Naive thymus-derived CD8-positive, alpha-beta T cell (primary cell): ENCODE measurements around the gene APOC3. TPM values are rescaled to one million over a fixed set of nuclear protein-coding genes. Genes with fewer than 3 reads are reported as not detected.
A peak's percentile ranks its signal among the peaks of the same experiment; 100 is the strongest.
"Not testable (repeated sequence)": the region's sequence is repeated elsewhere in the genome, so short reads cannot be mapped to it uniquely, and the experiment has no call there.

ENCODE experiments used
- ATAC-seq, 2 donors: fragments of 150-1000 bp; cut with Tn5 transposase in 1 of 2; sonication (Bioruptor Pico), chemical (Tn5 transposase) in 1 of 2; 1 replicate in 1 of 2; 2 replicates in 1 of 2; pipeline ENCODE4 v1.10.0; 2021; ENCODE audit warnings: mild to moderate bottlenecking in 2 of 2, moderate library complexity in 2 of 2
- POLR2A ChIA-PET: fragments of 350-600 bp; sonication (Branson Sonifier 250); formaldehyde crosslinking; loops from one replicate; lab custom pipeline; 2021; ENCODE audit warnings: antibody characterized with exemption; lab: Charles Lee
- DNase-seq, 10 donors: peaks; one replicate each; pipeline versions ENCODE4 v3.0.0 to v3.0.0-alpha.2; 2020 to 2022
- H3K27ac Mint-ChIP-seq, 10 donors: one replicate each; pipeline ENCODE4 v1.8.0; 2020 to 2022; ENCODE audit warnings: mild to moderate bottlenecking in 10 of 10, mixed read lengths in 10 of 10, moderate library complexity in 4 of 10, inconsistent platforms in 1 of 10
- H3K27me3 Mint-ChIP-seq, 5 donors: one replicate each; pipeline ENCODE4 v1.8.0; 2021 to 2022; ENCODE audit warnings: mixed read lengths in 5 of 5
- H3K36me3 Mint-ChIP-seq, 3 donors: one replicate each; pipeline ENCODE4 v1.8.0; 2020 to 2022; ENCODE audit warnings: mixed read lengths in 3 of 3, mild to moderate bottlenecking in 2 of 3, inconsistent platforms in 1 of 3
- H3K4me1 Mint-ChIP-seq, 4 donors: one replicate each; pipeline ENCODE4 v1.8.0; 2021 to 2022; ENCODE audit warnings: mixed read lengths in 4 of 4
- H3K4me3 Mint-ChIP-seq, 10 donors: one replicate each; pipeline ENCODE4 v1.8.0; 2020 to 2022; ENCODE audit warnings: mild to moderate bottlenecking in 10 of 10, mixed read lengths in 10 of 10, moderate library complexity in 6 of 10, inconsistent platforms in 1 of 10
- H3K9me3 Mint-ChIP-seq, 9 donors: one replicate each; pipeline ENCODE4 v1.8.0; 2020 to 2022; ENCODE audit warnings: mixed read lengths in 9 of 9, mild to moderate bottlenecking in 3 of 9, inconsistent platforms in 1 of 9, moderate library complexity in 1 of 9
- polyA plus RNA-seq, 3 donors: library from polyadenylated mRNA; unstranded; fragments of 300-500 nt; fragmentation: Illumina TruSeq; gene quantifications; one replicate each; pipeline ENCODE4 v1.2.3, GENCODE V29; 2021
- total RNA-seq, 8 experiments: library from RNA in 2 of 8; stranded (reverse) in 2 of 8; gene quantifications; one replicate each; pipeline ENCODE4 v1.2.3 and lab custom pipeline; 2021 to 2026

Gene APOC3
- total and polyA plus RNA-seq, 5 experiments from 2014 or later = not detected

DNA sequence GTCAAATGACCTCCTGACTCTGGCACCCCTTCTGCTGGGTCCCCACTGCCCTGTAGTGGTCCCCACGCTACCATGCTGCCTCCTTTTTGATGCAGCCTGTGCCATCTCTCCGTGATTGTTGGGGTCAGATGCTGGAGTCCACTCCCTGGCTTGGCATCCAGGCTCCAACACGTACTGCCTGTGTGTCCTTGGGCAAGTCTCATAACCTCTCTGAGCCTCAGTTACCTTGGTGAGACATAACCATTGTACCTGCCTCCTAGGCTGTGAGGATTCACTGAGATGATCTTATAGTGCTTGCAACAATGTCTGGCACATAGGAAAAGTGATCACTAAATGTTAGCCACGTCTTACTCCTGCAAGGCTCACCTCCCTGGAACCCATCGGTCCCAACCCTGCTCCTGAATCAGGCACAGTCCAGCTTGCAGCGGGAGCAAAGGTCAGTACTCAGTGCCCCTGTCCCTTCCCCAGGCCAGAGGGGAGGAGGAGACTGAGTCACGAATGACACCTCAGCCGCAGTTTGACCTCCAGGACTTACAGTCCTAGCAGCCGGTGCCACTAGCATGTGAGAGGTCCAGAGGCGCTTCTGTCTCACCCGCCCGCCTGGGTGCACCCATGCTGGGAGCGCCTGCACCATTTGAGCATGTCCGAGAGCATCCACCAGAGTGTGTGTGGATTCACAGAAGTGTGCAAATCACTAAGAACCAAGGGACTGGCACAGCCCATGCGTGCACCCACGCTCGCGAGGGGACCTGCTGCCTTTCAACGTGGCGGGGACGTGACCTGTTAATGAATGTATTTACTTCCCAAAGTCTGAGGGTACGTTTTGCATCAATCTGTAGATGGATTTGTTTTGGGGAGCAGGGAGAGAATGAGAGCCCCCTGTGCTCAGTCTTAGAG is 3.6 kb upstream of the APOC3 start:
- Mint-ChIP-seq H3K27ac (no peak overlapping the region), H3K4me1 (no peaks in the 10 kb centered on the region), H3K36me3 (no peaks in the 10 kb centered on the region), H3K9me3 (no peaks in the 10 kb centered on the region), H3K27me3 (no peaks in the 10 kb centered on the region), H3K4me3 (no peak overlapping the region)
- no peak for DNase-seq
- no peak for ATAC-seq
- POLR2A ChIA-PET = no interaction called here

DNA sequence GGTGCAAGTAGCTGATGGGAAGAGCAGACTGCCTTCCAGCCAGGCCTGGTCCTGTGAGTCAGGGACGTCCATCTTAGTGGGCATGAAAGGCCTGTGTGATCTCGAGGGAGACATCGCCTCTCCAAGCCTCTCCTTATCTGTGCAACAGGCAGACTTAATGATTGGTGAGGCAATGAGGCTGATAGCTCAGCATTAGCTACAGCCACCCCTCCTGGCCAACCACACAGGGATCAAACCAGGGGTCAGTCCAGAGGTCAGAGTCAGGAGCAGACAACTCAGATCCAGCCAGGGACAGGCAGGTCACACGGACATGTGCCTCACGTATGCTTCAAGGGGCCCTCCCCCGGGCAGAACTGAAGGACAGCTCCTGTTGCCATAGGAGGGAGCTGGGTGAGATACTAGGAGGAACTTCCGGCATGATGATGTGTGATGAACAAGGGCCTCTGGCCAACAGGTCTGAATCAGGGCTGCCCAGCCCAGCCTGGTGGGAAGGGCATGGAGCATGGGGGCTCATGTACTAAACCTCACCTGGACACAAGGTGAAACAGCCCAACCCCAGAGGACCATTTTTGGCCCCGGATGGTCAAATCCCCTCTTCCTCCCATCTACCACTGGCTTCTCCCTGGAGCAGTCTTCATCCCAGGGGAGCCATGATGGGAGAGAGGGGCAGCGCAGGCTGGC is 2.8 kb upstream of the APOC3 start:
- Mint-ChIP-seq H3K27me3 (no peaks in the 10 kb centered on the region), H3K4me1 (no peaks in the 10 kb centered on the region), H3K4me3 (no peak overlapping the region), H3K9me3 (no peaks in the 10 kb centered on the region), H3K27ac (no peak overlapping the region), H3K36me3 (no peaks in the 10 kb centered on the region)
- ATAC-seq (no peak), DNase-seq (no peak)
- POLR2A ChIA-PET = interaction anchor here (0.5 kb wide), 1 partner anchor 312 kb away, joined by 3 read pairs; no protein-coding TSS in a partner anchor

DNA sequence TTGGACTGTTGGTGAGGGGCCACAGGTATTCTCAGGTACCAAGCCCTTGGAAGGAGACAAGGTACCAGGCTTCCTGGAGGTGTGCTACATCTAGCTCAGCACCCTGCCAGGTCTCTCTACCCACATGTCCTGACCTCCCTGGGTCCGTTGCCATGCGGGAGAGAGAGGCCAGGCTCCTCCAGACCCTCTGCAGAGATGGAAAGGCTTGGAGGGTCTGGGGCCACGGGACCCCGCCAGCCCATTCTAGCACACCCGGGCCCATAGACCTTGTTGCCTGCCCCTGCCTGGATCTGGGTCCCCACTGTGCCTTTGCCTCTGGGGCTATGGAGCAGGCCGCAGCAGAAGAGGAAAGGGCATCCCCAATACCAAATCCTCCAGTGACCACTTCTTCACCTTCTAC is 2.2 kb upstream of the APOC3 start:
- H3K27ac Mint-ChIP-seq = no peak overlapping the region
- H3K36me3 Mint-ChIP-seq = no peaks in the 10 kb centered on the region
- no peaks in the 10 kb centered on the region for H3K4me1 Mint-ChIP-seq
- no peaks in the 10 kb centered on the region for H3K9me3 Mint-ChIP-seq
- ATAC-seq = no peak
- no peak overlapping the region for H3K4me3 Mint-ChIP-seq
- DNase-seq = no peak
- H3K27me3 Mint-ChIP-seq = no peaks in the 10 kb centered on the region
- POLR2A ChIA-PET = interaction anchor here (0.5 kb wide), 1 partner anchor 312 kb away, joined by 3 read pairs; no protein-coding TSS in a partner anchor

DNA sequence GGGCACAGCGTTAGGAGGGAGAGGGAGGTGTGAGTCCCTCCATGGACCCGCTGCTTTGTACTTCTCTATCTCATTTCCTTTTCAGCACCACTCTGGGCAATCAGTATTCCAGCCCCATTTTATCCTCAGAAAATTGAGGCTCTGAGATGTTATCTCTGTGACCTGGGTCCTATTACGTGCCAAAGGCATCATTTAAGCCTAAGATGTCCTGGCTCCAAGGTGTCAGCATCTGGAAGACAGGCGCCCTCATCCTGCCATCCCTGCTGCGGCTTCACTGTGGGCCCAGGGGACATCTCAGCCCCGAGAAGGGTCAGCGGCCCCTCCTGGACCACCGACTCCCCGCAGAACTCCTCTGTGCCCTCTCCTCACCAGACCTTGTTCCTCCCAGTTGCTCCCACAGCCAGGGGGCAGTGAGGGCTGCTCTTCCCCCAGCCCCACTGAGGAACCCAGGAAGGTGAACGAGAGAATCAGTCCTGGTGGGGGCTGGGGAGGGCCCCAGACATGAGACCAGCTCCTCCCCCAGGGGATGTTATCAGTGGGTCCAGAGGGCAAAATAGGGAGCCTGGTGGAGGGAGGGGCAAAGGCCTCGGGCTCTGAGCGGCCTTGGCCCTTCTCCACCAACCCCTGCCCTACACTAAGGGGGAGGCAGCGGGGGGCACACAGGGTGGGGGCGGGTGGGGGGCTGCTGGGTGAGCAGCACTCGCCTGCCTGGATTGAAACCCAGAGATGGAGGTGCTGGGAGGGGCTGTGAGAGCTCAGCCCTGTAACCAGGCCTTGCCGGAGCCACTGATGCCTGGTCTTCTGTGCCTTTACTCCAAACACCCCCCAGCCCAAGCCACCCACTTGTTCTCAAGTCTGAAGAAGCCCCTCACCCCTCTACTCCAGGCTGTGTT is 829 bp upstream of the APOC3 start:
- Mint-ChIP-seq H3K27me3 (no peaks in the 10 kb centered on the region), H3K4me1 (no peaks in the 10 kb centered on the region), H3K9me3 (no peaks in the 10 kb centered on the region), H3K27ac (peak overlapping the region in 1 of 10 donors; percentile 33), H3K36me3 (no peaks in the 10 kb centered on the region), H3K4me3 (no peak overlapping the region)
- DNase-seq = no peak
- no peak for ATAC-seq
- POLR2A ChIA-PET = no interaction called here

DNA sequence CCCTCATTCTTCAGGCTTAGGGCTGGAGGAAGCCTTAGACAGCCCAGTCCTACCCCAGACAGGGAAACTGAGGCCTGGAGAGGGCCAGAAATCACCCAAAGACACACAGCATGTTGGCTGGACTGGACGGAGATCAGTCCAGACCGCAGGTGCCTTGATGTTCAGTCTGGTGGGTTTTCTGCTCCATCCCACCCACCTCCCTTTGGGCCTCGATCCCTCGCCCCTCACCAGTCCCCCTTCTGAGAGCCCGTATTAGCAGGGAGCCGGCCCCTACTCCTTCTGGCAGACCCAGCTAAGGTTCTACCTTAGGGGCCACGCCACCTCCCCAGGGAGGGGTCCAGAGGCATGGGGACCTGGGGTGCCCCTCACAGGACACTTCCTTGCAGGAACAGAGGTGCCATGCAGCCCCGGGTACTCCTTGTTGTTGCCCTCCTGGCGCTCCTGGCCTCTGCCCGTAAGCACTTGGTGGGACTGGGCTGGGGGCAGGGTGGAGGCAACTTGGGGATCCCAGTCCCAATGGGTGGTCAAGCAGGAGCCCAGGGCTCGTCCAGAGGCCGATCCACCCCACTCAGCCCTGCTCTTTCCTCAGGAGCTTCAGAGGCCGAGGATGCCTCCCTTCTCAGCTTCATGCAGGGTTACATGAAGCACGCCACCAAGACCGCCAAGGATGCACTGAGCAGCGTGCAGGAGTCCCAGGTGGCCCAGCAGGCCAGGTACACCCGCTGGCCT is 641 bp downstream of the APOC3 start:
- Mint-ChIP-seq H3K27ac (no peak overlapping the region), H3K4me3 (no peak overlapping the region), H3K36me3 (no peaks in the 10 kb centered on the region), H3K4me1 (peaks cover 3 to 11% (median 7%) of the 10 kb centered on the region in 4 donors), H3K27me3 (no peaks in the 10 kb centered on the region), H3K9me3 (no peaks in the 10 kb centered on the region)
- no peak for DNase-seq
- ATAC-seq = no peak
- POLR2A ChIA-PET = no interaction called here

DNA sequence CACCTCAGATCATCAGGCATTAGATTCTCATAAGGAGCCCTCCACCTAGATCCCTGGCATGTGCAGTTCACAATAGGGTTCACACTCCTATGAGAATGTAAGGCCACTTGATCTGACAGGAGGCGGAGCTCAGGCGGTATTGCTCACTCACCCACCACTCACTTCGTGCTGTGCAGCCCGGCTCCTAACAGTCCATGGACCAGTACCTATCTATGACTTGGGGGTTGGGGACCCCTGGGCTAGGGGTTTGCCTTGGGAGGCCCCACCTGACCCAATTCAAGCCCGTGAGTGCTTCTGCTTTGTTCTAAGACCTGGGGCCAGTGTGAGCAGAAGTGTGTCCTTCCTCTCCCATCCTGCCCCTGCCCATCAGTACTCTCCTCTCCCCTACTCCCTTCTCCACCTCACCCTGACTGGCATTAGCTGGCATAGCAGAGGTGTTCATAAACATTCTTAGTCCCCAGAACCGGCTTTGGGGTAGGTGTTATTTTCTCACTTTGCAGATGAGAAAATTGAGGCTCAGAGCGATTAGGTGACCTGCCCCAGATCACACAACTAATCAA is 2.2 kb downstream of the APOC3 start:
- H3K27me3 Mint-ChIP-seq = no peaks in the 10 kb centered on the region
- no peak for DNase-seq
- no peaks in the 10 kb centered on the region for H3K9me3 Mint-ChIP-seq
- no peak for ATAC-seq
- peaks cover 5 to 18% (median 14%) of the 10 kb centered on the region in 4 donors for H3K4me1 Mint-ChIP-seq
- H3K27ac Mint-ChIP-seq = peak overlapping the region in 2 of 10 donors; percentile 35 to 85
- no peaks in the 10 kb centered on the region for H3K36me3 Mint-ChIP-seq
- POLR2A ChIA-PET = interaction anchor here (0.6 kb wide), 1 partner anchor 43 kb away, joined by 3 read pairs; no protein-coding TSS in a partner anchor
- H3K4me3 Mint-ChIP-seq = no peak overlapping the region

DNA sequence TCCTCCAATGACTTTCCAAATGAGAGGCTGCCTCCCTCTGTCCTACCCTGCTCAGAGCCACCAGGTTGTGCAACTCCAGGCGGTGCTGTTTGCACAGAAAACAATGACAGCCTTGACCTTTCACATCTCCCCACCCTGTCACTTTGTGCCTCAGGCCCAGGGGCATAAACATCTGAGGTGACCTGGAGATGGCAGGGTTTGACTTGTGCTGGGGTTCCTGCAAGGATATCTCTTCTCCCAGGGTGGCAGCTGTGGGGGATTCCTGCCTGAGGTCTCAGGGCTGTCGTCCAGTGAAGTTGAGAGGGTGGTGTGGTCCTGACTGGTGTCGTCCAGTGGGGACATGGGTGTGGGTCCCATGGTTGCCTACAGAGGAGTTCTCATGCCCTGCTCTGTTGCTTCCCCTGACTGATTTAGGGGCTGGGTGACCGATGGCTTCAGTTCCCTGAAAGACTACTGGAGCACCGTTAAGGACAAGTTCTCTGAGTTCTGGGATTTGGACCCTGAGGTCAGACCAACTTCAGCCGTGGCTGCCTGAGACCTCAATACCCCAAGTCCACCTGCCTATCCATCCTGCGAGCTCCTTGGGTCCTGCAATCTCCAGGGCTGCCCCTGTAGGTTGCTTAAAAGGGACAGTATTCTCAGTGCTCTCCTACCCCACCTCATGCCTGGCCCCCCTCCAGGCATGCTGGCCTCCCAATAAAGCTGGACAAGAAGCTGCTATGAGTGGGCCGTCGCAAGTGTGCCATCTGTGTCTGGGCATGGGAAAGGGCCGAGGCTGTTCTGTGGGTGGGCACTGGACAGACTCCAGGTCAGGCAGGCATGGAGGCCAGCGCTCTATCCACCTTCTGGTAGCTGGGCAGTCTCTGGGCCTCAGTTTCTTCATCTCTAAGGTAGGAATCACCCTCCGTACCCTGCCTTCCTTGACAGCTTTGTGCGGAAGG is 2.9 kb downstream of the APOC3 start:
- Mint-ChIP-seq H3K27ac (peak overlapping the region in 1 of 10 donors; percentile 90), H3K4me1 (peaks cover 5 to 18% (median 14%) of the 10 kb centered on the region in 4 donors), H3K9me3 (no peaks in the 10 kb centered on the region), H3K4me3 (no peak overlapping the region), H3K36me3 (no peaks in the 10 kb centered on the region), H3K27me3 (no peaks in the 10 kb centered on the region)
- DNase-seq = no peak
- no peak for ATAC-seq
- POLR2A ChIA-PET = interaction anchor here (5.7 kb wide), 1 partner anchor 21 kb away, joined by 60 read pairs; no protein-coding TSS in a partner anchor

DNA sequence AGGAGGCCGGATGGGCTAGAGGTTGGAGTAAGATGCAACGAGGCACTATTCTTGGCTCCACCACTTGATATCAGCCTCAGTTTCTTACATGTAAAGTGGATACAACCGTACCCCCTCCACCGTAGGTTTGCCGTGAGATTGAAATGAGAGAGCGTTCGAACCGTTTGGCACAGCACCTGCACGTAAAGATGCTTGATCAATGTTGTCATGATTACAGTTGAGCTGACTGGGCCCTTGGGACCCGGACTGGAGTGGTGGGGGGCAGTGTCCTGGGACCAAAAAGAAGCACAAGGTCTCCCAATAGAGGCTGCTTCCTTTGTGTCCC is 3.7 kb downstream of the APOC3 start:
- DNase-seq (no peak), ATAC-seq (no peak)
- POLR2A ChIA-PET = interaction anchor here (1.0 to 5.7 kb wide), 2 partner anchors 20 to 262 kb away, joined by 4 to 60 read pairs; no protein-coding TSS in a partner anchor
- Mint-ChIP-seq H3K27ac (peak overlapping the region in 1 of 10 donors; percentile 4), H3K9me3 (no peaks in the 10 kb centered on the region), H3K4me3 (no peak overlapping the region), H3K36me3 (no peaks in the 10 kb centered on the region), H3K4me1 (peaks cover 5 to 18% (median 14%) of the 10 kb centered on the region in 4 donors), H3K27me3 (no peaks in the 10 kb centered on the region)

DNA sequence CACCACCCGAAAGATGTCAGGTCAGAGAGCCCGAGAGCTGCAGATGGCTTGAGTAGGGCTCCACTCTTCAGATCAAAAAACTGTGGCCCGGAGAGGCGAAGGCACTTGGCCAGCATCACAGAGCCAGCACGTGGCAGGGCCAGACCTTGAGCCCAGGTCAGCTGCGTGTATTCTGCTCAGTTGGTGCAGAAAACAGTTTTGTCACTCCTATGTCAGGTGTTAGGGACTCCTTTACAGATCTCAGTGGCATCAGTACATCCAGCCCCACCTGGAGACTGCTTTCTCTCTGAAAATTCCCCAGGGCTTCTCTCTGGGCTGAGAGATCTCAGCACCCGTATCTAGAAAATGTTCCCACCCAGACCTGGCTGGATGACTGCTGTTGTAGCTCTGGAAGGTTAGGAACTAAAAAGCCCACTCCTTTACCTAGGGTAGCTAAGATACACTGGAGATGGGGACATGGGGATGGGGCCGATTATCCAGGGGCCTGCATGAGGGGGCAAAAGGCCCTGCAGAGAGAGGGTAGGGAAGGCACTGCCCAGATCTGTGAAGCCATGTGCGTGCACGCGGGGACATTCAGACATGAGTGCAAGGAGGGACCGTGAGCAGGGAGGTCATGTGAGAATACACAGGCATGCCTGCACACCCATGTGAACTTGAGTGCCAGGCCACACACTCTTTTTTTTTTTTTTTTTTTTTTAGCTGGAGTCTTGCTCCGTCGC is 4.3 kb downstream of the APOC3 start:
- POLR2A ChIA-PET = interaction anchor here (1.0 to 5.7 kb wide), 3 partner anchors 19 to 261 kb away, joined by 4 to 60 read pairs (median 9); no protein-coding TSS in a partner anchor
- peak overlapping the region in 7 of 10 donors; percentile 24 to 51 (median 38) for H3K4me3 Mint-ChIP-seq

DNA sequence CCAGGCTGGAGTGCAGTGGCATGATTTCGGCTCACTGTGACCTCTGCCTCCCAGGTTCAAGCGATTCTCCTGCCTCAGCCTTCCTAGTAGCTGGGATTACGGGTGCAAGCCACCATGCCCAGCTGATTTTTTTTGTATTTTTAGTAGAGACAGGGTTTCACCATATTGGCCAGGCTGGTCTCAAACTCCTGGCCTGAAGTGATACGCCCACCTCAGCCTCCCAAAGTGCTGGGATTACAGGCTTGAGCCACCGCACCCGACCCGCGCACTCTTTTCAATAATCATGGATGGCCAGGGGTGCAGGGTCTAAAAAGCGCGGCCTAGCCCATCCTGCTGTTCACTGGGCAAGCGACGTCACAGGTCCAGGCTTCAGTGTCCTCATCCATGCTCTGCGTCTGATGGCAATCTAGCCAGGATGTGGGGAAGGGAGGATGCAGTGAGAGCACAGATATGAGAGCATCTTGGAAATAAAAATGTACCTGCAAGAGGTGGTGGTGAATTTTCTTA is 4.9 kb downstream of the APOC3 start:
- ATAC-seq, H3K9me3 Mint-ChIP-seq, H3K36me3 Mint-ChIP-seq, DNase-seq, H3K27me3 Mint-ChIP-seq: not testable (repeated sequence)
- H3K4me3 Mint-ChIP-seq = peak overlapping the region in 9 of 10 donors; percentile 37 to 82 (median 63)
- H3K27ac Mint-ChIP-seq = peak overlapping the region in 5 of 10 donors; percentile 31 to 81 (median 54)
- POLR2A ChIA-PET = interaction anchor here (1.0 to 5.7 kb wide), 5 partner anchors 19 to 261 kb away, joined by 4 to 60 read pairs (median 20); partner anchors contain the start of genes APOA5 and ZPR1
- peaks cover 5 to 18% (median 14%) of the 10 kb centered on the region in 4 donors for H3K4me1 Mint-ChIP-seq

More for the DNA sequence above, 4.3 kb downstream of the APOC3 start:
- DNase-seq (no peak), ATAC-seq (no peak)
- Mint-ChIP-seq H3K36me3 (no peaks in the 10 kb centered on the region), H3K27ac (peak overlapping the region in 3 of 10 donors; percentile 27 to 66 (median 38)), H3K9me3 (no peaks in the 10 kb centered on the region), H3K4me1 (peaks cover 5 to 18% (median 14%) of the 10 kb centered on the region in 4 donors), H3K27me3 (no peaks in the 10 kb centered on the region)
